GM19238 (cell line): ENCODE measurements around the gene OSTN.

Source experiments
- DNase-seq: peaks from one replicate; pipeline ENCODE4 v3.0.0; 2011; ENCODE audit warnings: low spot score; ENCODE audit not compliant: insufficient read length

Gene OSTN

GRCh38 chr3:191307341-191307740 is 108.3 kb downstream of the OSTN start:
- no peak for DNase-seq

GRCh38 chr3:191313296-191313695 is 114.3 kb downstream of the OSTN start:
- DNase-seq = no peak

- DNase-seq = no peak
These were observed 115.2 kb downstream of the OSTN start for GRCh38 chr3:191314109-191314728.
